Endothelial cell of umbilical vein (primary cell): ENCODE measurements around the gene BMP2. TPM values are rescaled to one million over a fixed set of nuclear protein-coding genes. Genes with fewer than 3 reads are reported as not detected.

Source experiments
- BruUV-seq: library from RNA; stranded (reverse); fragments of 400-500 nt; replicated peaks from 2 replicates; lab custom pipeline; 2021; lab: Mats Ljungman, UMichigan
- CTCF ChIA-PET: fragments of 300-600, 350-600 bp; sonication (Branson Sonifier 250); formaldehyde crosslinking; loops from one replicate; lab custom pipeline; 2021; ENCODE audit warnings: antibody characterized with exemption, inconsistent platforms; lab: Charles Lee
- POLR2A ChIA-PET: fragments of 300-600, 350-600 bp; sonication (Branson Sonifier 250); formaldehyde crosslinking; loops from one replicate; lab custom pipeline; 2021; ENCODE audit warnings: antibody characterized with exemption, inconsistent platforms; lab: Charles Lee
- DNase-seq: peaks from one replicate; pipeline ENCODE4 v3.0.0-alpha.2; 2011; ENCODE audit warnings: low read depth, low spot score
- FAIRE-seq: peaks from 2 replicates; lab custom pipeline; 2011; peaks lifted over from hg19 to GRCh38; lab: Jason Lieb, UNC
- H2AFZ ChIP-seq: 2 replicates; pipeline ENCODE4 v1.6.0; 2012; ENCODE audit warnings: low read depth, low read length, control low read depth, inconsistent platforms
- H3K27ac ChIP-seq: 2 replicates; pipeline ENCODE4 v1.5.1; 2011; ENCODE audit warnings: low read depth, mild to moderate bottlenecking, control low read depth, low read length, moderate library complexity; ENCODE audit not compliant: insufficient read depth
- H3K27me3 ChIP-seq, 2 experiments: 2 replicates each; pipeline versions ENCODE4 v1.6.0 to v1.6.1; 2011; ENCODE audit warnings: low read length in 2 of 2, mixed read lengths in 1 of 2; ENCODE audit not compliant: control insufficient read depth in 2 of 2, insufficient read depth in 2 of 2
- H3K36me3 ChIP-seq, 2 experiments: 2 replicates in 1 of 2; 3 replicates in 1 of 2; pipeline ENCODE4 v1.5.1; 2011; ENCODE audit warnings: low read length in 2 of 2, mild to moderate bottlenecking in 1 of 2, moderate library complexity in 1 of 2; ENCODE audit not compliant: control insufficient read depth in 2 of 2, insufficient read depth in 2 of 2; ENCODE audit errors: extremely low read depth in 1 of 2
- H3K4me1 ChIP-seq: 3 replicates; pipeline ENCODE4 v1.5.1; 2011; ENCODE audit warnings: mild to moderate bottlenecking, low read length; ENCODE audit not compliant: control insufficient read depth, insufficient read depth; ENCODE audit errors: extremely low read depth
- H3K4me2 ChIP-seq: 2 replicates; pipeline ENCODE4 v1.6.1; 2011; ENCODE audit warnings: low read length, control low read depth, mixed read lengths; ENCODE audit not compliant: insufficient read depth
- H3K4me3 ChIP-seq, 3 experiments: fragments of 200-600 bp in 1 of 3; sonication (generic), shearing (Covaris generic) in 1 of 3; replicated peaks in 1 of 3; 2 replicates each; pipeline ENCODE4 v1.5.1; 2011 to 2016; ENCODE audit warnings: control low read depth in 3 of 3, low read length in 3 of 3, mild to moderate bottlenecking in 2 of 3, inconsistent platforms in 1 of 3, low read depth in 1 of 3, moderate library complexity in 1 of 3; ENCODE audit not compliant: insufficient read depth in 1 of 3
- H3K79me2 ChIP-seq: 2 replicates; pipeline ENCODE4 v1.6.0; 2012; ENCODE audit warnings: low read length, inconsistent platforms; ENCODE audit not compliant: control insufficient read depth, insufficient read depth
- H3K9ac ChIP-seq: replicated peaks from 2 replicates; pipeline ENCODE3; 2011; ENCODE audit warnings: low read length, control low read depth; ENCODE audit not compliant: insufficient read depth; ENCODE audit errors: extremely low read depth
- H3K9me1 ChIP-seq: replicated peaks from 3 replicates; pipeline ENCODE4 v1.6.0; 2011; ENCODE audit warnings: mild to moderate bottlenecking, low read length; ENCODE audit not compliant: control insufficient read depth, insufficient read depth; ENCODE audit errors: extremely low read depth
- H3K9me3 ChIP-seq: replicated peaks from 2 replicates; pipeline ENCODE4 v1.5.1; 2012; ENCODE audit warnings: low read length, inconsistent platforms; ENCODE audit not compliant: control insufficient read depth, insufficient read depth
- H4K20me1 ChIP-seq: replicated peaks from 2 replicates; pipeline ENCODE3; 2011; ENCODE audit warnings: mild to moderate bottlenecking, low read length; ENCODE audit not compliant: control insufficient read depth, insufficient read depth; ENCODE audit errors: extremely low read depth
- CTCF ChIP-seq, 2 donors: IDR thresholded peaks; 1 replicate in 1 of 2; 2 replicates in 1 of 2; pipeline ENCODE4 v1.5.1; 2011; ENCODE audit warnings: low read length in 2 of 2, mild to moderate bottlenecking in 2 of 2, moderate library complexity in 2 of 2, control low read depth in 1 of 2, inconsistent platforms in 1 of 2, low read depth in 1 of 2; ENCODE audit not compliant: insufficient read depth in 1 of 2; ENCODE audit errors: extremely low read depth in 1 of 2
- EZH2 ChIP-seq: IDR thresholded peaks from 2 replicates; pipeline ENCODE4 v1.6.1; 2012; ENCODE audit warnings: borderline replicate concordance, low read depth, mild to moderate bottlenecking, moderate library complexity, low read length, inconsistent platforms; ENCODE audit not compliant: severe bottlenecking
- FOS ChIP-seq: IDR thresholded peaks from 2 replicates; pipeline ENCODE4 v1.6.1; 2011; ENCODE audit warnings: mild to moderate bottlenecking, low read length, moderate library complexity, borderline replicate concordance; ENCODE audit not compliant: insufficient read depth
- GATA2 ChIP-seq: IDR thresholded peaks from 2 replicates; pipeline ENCODE4 v1.7.0; 2011; ENCODE audit warnings: low read depth, mild to moderate bottlenecking, moderate library complexity, mixed read lengths, low read length; ENCODE audit not compliant: insufficient read length, insufficient read depth
- JUN ChIP-seq: IDR thresholded peaks from 2 replicates; pipeline ENCODE4 v1.6.1; 2011; ENCODE audit warnings: borderline replicate concordance, low read depth; ENCODE audit not compliant: insufficient read length, insufficient read depth
- MAX ChIP-seq: IDR thresholded peaks from 2 replicates; pipeline ENCODE4 v1.6.1; 2011; ENCODE audit not compliant: insufficient read depth, insufficient read length
- MYC ChIP-seq: IDR thresholded peaks from one replicate; pipeline ENCODE4 v1.6.1; 2011; ENCODE audit warnings: mild to moderate bottlenecking, low read depth, low read length
- POLR2A ChIP-seq: IDR thresholded peaks from 2 replicates; pipeline ENCODE4 v1.6.1; 2012; ENCODE audit warnings: low read depth, mild to moderate bottlenecking, control low read depth, low read length
- POLR2AphosphoS5 ChIP-seq: IDR thresholded peaks from 2 replicates; pipeline ENCODE4 v1.6.1; 2012; ENCODE audit warnings: low read depth, mild to moderate bottlenecking, control low read depth, low read length, moderate library complexity; ENCODE audit not compliant: insufficient read depth
- dilution Hi-C: fragments of 300-500 bp; cut with MboI; formaldehyde crosslinking; loops from one replicate; pipeline ENCODE4 v1.15.0; 2019; ENCODE audit warnings: low sequenced_read_pairs; ENCODE audit not compliant: extremely low pct_ligation_motif_present
- intact Hi-C: fragments of 100-400 bp; cut with micrococcal nuclease; formaldehyde crosslinking; loops from one replicate; pipeline ENCODE4 v1.10.0; 2022
- polyA plus RNA-seq, 4 experiments: library from polyadenylated mRNA; depleted of rRNA in 3 of 4; stranded (reverse) in 3 of 4; unstranded in 1 of 4; fragments of >200 nt; gene quantifications; 2 replicates each; pipeline versions ENCODE4 v1.2.1 to v1.2.3, GENCODE V29; 2011 to 2012; ENCODE audit warnings: missing spikeins in 1 of 4
- total RNA-seq: library from RNA; stranded (reverse); gene quantifications from 2 replicates; pipeline ENCODE4 v1.2.3, GENCODE V29; 2021

Gene BMP2
- total and polyA plus RNA-seq, 2 donors (not counting 3 experiments of a cell fraction or from before 2014, with no cell fraction given): 7.1 to 15.7 TPM

GRCh38 chr20:6719369-6719721 is 48.1 kb upstream of the BMP2 start:
- no peak overlapping the region for H3K4me2 ChIP-seq
- no peaks in the 10 kb centered on the region for H4K20me1 ChIP-seq
- no peaks in the 10 kb centered on the region for H3K79me2 ChIP-seq
- intact Hi-C loops (no loop called here), dilution Hi-C loops (no loop called here)
- no TSS peak for BruUV-seq
- H3K9ac ChIP-seq: no peak overlapping the region
- no peaks in the 10 kb centered on the region for H3K4me1 ChIP-seq
- DNase-seq (no peak), FAIRE-seq (no peak)
- POLR2A ChIA-PET: no interaction called here
- no peaks in the 10 kb centered on the region for H3K9me1 ChIP-seq
- H3K4me3 ChIP-seq: no peak overlapping the region
- H3K27ac ChIP-seq: no peak overlapping the region
- no peaks in the 10 kb centered on the region for H3K27me3 ChIP-seq
- H2AFZ ChIP-seq: no peak overlapping the region
- CTCF ChIA-PET: no interaction called here
- H3K9me3 ChIP-seq: no peaks in the 10 kb centered on the region
- TF ChIP-seq POLR2AphosphoS5 (no peak), EZH2 (no peak), FOS (no peak), MAX (no peak), GATA2 (no peak), JUN (no peak), MYC (no peak), CTCF (IDR thresholded peaks at IDR 0.05; ENCODE audit: extremely low read depth in 1 of 2, insufficient read depth in 1 of 2, low read depth in 1 of 2, low read length in 2 of 2) (no peak), POLR2A (no peak)
- no peaks in the 10 kb centered on the region for H3K36me3 ChIP-seq
